ENCODE results near the gene TIMM50.

Gene TIMM50

GRCh38 chr19:39539165-39539517, 58.5 kb downstream of the TIMM50 start:
- peak; percentile 21 for DNase-seq (ENCODE audit: low read depth)
- TF ChIP-seq CTCF (conservative IDR thresholded peaks at IDR 0.05; ENCODE audit: control insufficient read depth, insufficient read depth, low read depth, low read length), result no peak
- peak overlapping the region; percentile 84 for H3K4me3 ChIP-seq (ENCODE audit: control insufficient read depth, low read depth, low read length)

GRCh38 chr19:39539518-39540332, 59.1 kb downstream of the TIMM50 start, which contains the start of gene EID2:
Gene EID2, minus strand, starts transcription at chr19:39540161. Its CDS starts 82 bp downstream, at chr19:39540079.
- H3K4me3 ChIP-seq (ENCODE audit: control insufficient read depth, low read depth, low read length), result peak within 1 kb of the TSS; percentile 84
- DNase-seq (ENCODE audit: low read depth), result peak; percentile 92
- TF ChIP-seq CTCF (conservative IDR thresholded peaks at IDR 0.05; ENCODE audit: control insufficient read depth, insufficient read depth, low read depth, low read length), result peak; percentile 73

GRCh38 chr19:39540333-39540673, 59.7 kb downstream of the TIMM50 start:
- no peak for DNase-seq (ENCODE audit: low read depth)
- peak overlapping the region; percentile 84 for H3K4me3 ChIP-seq (ENCODE audit: control insufficient read depth, low read depth, low read length)

More at GRCh38 chr19:39540333-39540673, 59.7 kb downstream of the TIMM50 start:
- TF ChIP-seq CTCF (conservative IDR thresholded peaks at IDR 0.05; ENCODE audit: control insufficient read depth, insufficient read depth, low read depth, low read length), result no peak
